H1 (cell line): ENCODE measurements around the gene JPH2. TPM values are rescaled to one million over a fixed set of nuclear protein-coding genes. Genes with fewer than 3 reads are reported as not detected.

Experiments
- CTCF ChIA-PET: fragments of 300-600 bp; sonication (Branson Sonifier 250); formaldehyde crosslinking; loops from one replicate; lab custom pipeline; 2021; ENCODE audit not compliant: partially characterized antibody; lab: Charles Lee
- POLR2A ChIA-PET: fragments of 300-600 bp; sonication (Branson Sonifier 250); formaldehyde crosslinking; loops from one replicate; lab custom pipeline; 2021; ENCODE audit warnings: inconsistent platforms; ENCODE audit not compliant: partially characterized antibody; lab: Charles Lee
- DNase-seq, 2 experiments: peaks; one replicate each; pipeline versions ENCODE4 v3.0.0 to v3.0.0-alpha.2; 2010 to 2022; ENCODE audit warnings: low spot score in 2 of 2, low read depth in 1 of 2, mixed read lengths in 1 of 2
- FAIRE-seq: peaks from 2 replicates; lab custom pipeline; 2011; peaks lifted over from hg19 to GRCh38; lab: Jason Lieb, UNC
- H2AFZ ChIP-seq: 2 replicates; pipeline ENCODE4 v1.8.1; 2012; ENCODE audit warnings: low read length, inconsistent platforms
- H2AK5ac ChIP-seq: 2 replicates; pipeline ENCODE4 v1.6.1; 2013; ENCODE audit warnings: low read depth, low read length
- H2BK120ac ChIP-seq: replicated peaks from 2 replicates; pipeline ENCODE3; 2013; ENCODE audit warnings: low read depth, low read length, inconsistent platforms
- H2BK12ac ChIP-seq: 2 replicates; pipeline ENCODE4 v1.6.1; 2013; ENCODE audit warnings: low read depth, low read length
- H2BK15ac ChIP-seq: 2 replicates; pipeline ENCODE4 v1.6.1; 2013; ENCODE audit warnings: low read length
- H2BK20ac ChIP-seq: 2 replicates; pipeline ENCODE4 v1.6.1; 2013; ENCODE audit warnings: low read length
- H2BK5ac ChIP-seq: 2 replicates; pipeline ENCODE4 v1.6.1; 2013; ENCODE audit warnings: low read depth, low read length
- H3K14ac ChIP-seq: 2 replicates; pipeline ENCODE4 v1.6.1; 2013; ENCODE audit warnings: inconsistent platforms; ENCODE audit not compliant: insufficient read length
- H3K18ac ChIP-seq: 2 replicates; pipeline ENCODE4 v1.6.1; 2013; ENCODE audit warnings: low read length; ENCODE audit errors: extremely low read depth
- H3K23ac ChIP-seq: 2 replicates; pipeline ENCODE4 v1.6.1; 2013; ENCODE audit warnings: inconsistent platforms; ENCODE audit not compliant: insufficient read length
- H3K23me2 ChIP-seq: 2 replicates; pipeline ENCODE4 v1.6.1; 2013; ENCODE audit warnings: low read depth, low read length
- H3K27ac ChIP-seq: 2 replicates; pipeline ENCODE4 v1.6.1; 2011; ENCODE audit warnings: low read depth, low read length, inconsistent platforms
- H3K27me3 ChIP-seq, 4 experiments: replicated peaks in 1 of 4; 1 replicate in 1 of 4; 2 replicates in 3 of 4; pipeline versions ENCODE4 v1.6.1 to v1.8.1; 2011 to 2013; ENCODE audit warnings: low read length in 3 of 4, mild to moderate bottlenecking in 3 of 4, inconsistent platforms in 2 of 4, mixed read lengths in 2 of 4, moderate library complexity in 1 of 4; ENCODE audit not compliant: control insufficient read depth in 3 of 4, insufficient read depth in 3 of 4; ENCODE audit errors: extremely low read depth in 1 of 4
- H3K36me3 ChIP-seq, 4 experiments: 2 replicates each; pipeline versions ENCODE4 v1.6.1 to v1.8.1; 2011 to 2013; ENCODE audit warnings: mild to moderate bottlenecking in 4 of 4, low read length in 3 of 4, moderate library complexity in 2 of 4, control low read depth in 1 of 4, inconsistent platforms in 1 of 4; ENCODE audit not compliant: insufficient read depth in 4 of 4, control insufficient read depth in 2 of 4
- H3K4ac ChIP-seq: replicated peaks from 2 replicates; pipeline ENCODE3; 2013; ENCODE audit warnings: low read length, low read depth, mixed read lengths, inconsistent platforms; ENCODE audit not compliant: insufficient read length
- H3K4me1 ChIP-seq, 4 experiments: replicated peaks in 1 of 4; 1 replicate in 1 of 4; 2 replicates in 3 of 4; pipeline versions ENCODE4 v1.6.1 to v1.8.1; 2011 to 2013; ENCODE audit warnings: low read length in 3 of 4, inconsistent platforms in 2 of 4, mixed read lengths in 1 of 4; ENCODE audit not compliant: insufficient read depth in 4 of 4, control insufficient read depth in 3 of 4
- H3K4me2 ChIP-seq, 2 experiments: 2 replicates each; pipeline versions ENCODE4 v1.6.1 to v1.8.1; 2011 to 2013; ENCODE audit warnings: low read depth in 2 of 2, low read length in 2 of 2, control low read depth in 1 of 2, inconsistent platforms in 1 of 2, mild to moderate bottlenecking in 1 of 2; ENCODE audit not compliant: insufficient read depth in 1 of 2
- H3K4me3 ChIP-seq, 4 experiments: fragments of 200-600, 300-600 bp in 1 of 4; sonication (generic), shearing (Covaris generic), sonication (Bioruptor Twin) in 1 of 4; 2 replicates each; pipeline versions ENCODE4 v1.5.1 to v1.8.1; 2011 to 2016; ENCODE audit warnings: low read length in 4 of 4, low read depth in 3 of 4, control low read depth in 2 of 4, inconsistent platforms in 2 of 4, mild to moderate bottlenecking in 2 of 4, mixed read lengths in 1 of 4, moderate library complexity in 1 of 4; ENCODE audit not compliant: insufficient read depth in 2 of 4; ENCODE audit errors: extremely low read depth in 1 of 4
- H3K56ac ChIP-seq: replicated peaks from 2 replicates; pipeline ENCODE3; 2013; ENCODE audit warnings: low read depth, mild to moderate bottlenecking, mixed read lengths, low read length, inconsistent platforms; ENCODE audit not compliant: insufficient read length
- H3K79me1 ChIP-seq: 2 replicates; pipeline ENCODE4 v1.6.1; 2013; ENCODE audit warnings: low read depth, low read length, control low read depth
- H3K79me2 ChIP-seq, 2 experiments: 2 replicates each; pipeline versions ENCODE4 v1.6.1 to v1.8.1; 2012 to 2013; ENCODE audit warnings: low read length in 2 of 2, mild to moderate bottlenecking in 2 of 2, inconsistent platforms in 1 of 2; ENCODE audit not compliant: insufficient read depth in 2 of 2, control insufficient read depth in 1 of 2
- H3K9ac ChIP-seq, 4 experiments: replicated peaks in 1 of 4; 1 replicate in 1 of 4; 2 replicates in 3 of 4; pipeline versions ENCODE4 v1.6.1 to v1.8.1; 2011 to 2013; ENCODE audit warnings: low read depth in 3 of 4, low read length in 3 of 4, control low read depth in 2 of 4, mild to moderate bottlenecking in 2 of 4, moderate library complexity in 2 of 4, inconsistent platforms in 1 of 4; ENCODE audit errors: extremely low read depth in 1 of 4
- H3K9me3 ChIP-seq, 2 experiments: 2 replicates each; pipeline versions ENCODE4 v1.6.1 to v1.8.1; 2012 to 2013; ENCODE audit warnings: mild to moderate bottlenecking in 2 of 2, moderate library complexity in 2 of 2, control low read depth in 1 of 2, inconsistent platforms in 1 of 2, low read depth in 1 of 2, low read length in 1 of 2, mixed read lengths in 1 of 2; ENCODE audit not compliant: insufficient read depth in 2 of 2
- H4K20me1 ChIP-seq, 2 experiments: replicated peaks in 1 of 2; 2 replicates each; pipeline versions ENCODE3 to v1.8.1; 2011 to 2013; ENCODE audit warnings: inconsistent platforms in 2 of 2, low read length in 2 of 2, mild to moderate bottlenecking in 1 of 2; ENCODE audit not compliant: insufficient read depth in 2 of 2, control insufficient read depth in 1 of 2
- H4K5ac ChIP-seq: 2 replicates; pipeline ENCODE4 v1.6.1; 2013; ENCODE audit warnings: low read length, low read depth, mixed read lengths, inconsistent platforms; ENCODE audit not compliant: insufficient read length
- H4K8ac ChIP-seq: 2 replicates; pipeline ENCODE4 v1.8.0; 2013; ENCODE audit warnings: mild to moderate bottlenecking, moderate library complexity, low read length, inconsistent platforms; ENCODE audit not compliant: insufficient read depth; ENCODE audit errors: extremely low read depth
- H4K91ac ChIP-seq: replicated peaks from 2 replicates; pipeline ENCODE3; 2013; ENCODE audit warnings: low read length, mixed read lengths, inconsistent platforms; ENCODE audit not compliant: insufficient read length
- BACH1 ChIP-seq: IDR thresholded peaks from 2 replicates; pipeline ENCODE4 v1.6.1; 2012; ENCODE audit warnings: low read length, improper control_type of control experiment
- CBX8 ChIP-seq: fragments of 300-800, 300-1000 bp; sonication (generic); IDR thresholded peaks from 2 replicates; pipeline ENCODE4 v1.7.1; 2016; ENCODE audit warnings: low read depth, low read length, borderline replicate concordance
- CTCF ChIP-seq, 3 experiments: IDR thresholded peaks; 1 replicate in 2 of 3; 2 replicates in 1 of 3; pipeline versions ENCODE4 v1.5.1 to v1.6.1; 2011; ENCODE audit warnings: low read length in 3 of 3, mild to moderate bottlenecking in 3 of 3, inconsistent platforms in 2 of 3, low read depth in 1 of 3, moderate library complexity in 1 of 3; ENCODE audit not compliant: insufficient read depth in 1 of 3; ENCODE audit errors: control extremely low read depth in 1 of 3
- JUND ChIP-seq: IDR thresholded peaks from 2 replicates; pipeline ENCODE4 v1.6.1; 2011; ENCODE audit warnings: mild to moderate bottlenecking, improper control_type of control experiment, low read length
- KDM5A ChIP-seq: fragments of 200-600 bp; IDR thresholded peaks from 2 replicates; pipeline ENCODE4 v1.7.1; 2012; ENCODE audit warnings: mild to moderate bottlenecking, low read length, inconsistent platforms, mixed read lengths
- SIX5 ChIP-seq: IDR thresholded peaks from 2 replicates; pipeline ENCODE4 v1.6.1; 2011; ENCODE audit warnings: mild to moderate bottlenecking, low read depth, low read length
- SP2 ChIP-seq: IDR thresholded peaks from 2 replicates; pipeline ENCODE4 v1.6.1; 2012; ENCODE audit warnings: mild to moderate bottlenecking, low read length, inconsistent platforms
- WGBS, 2 experiments: shearing (Covaris generic) in 1 of 2; methylation state at CpG; one replicate each; pipeline versions ENCODE4 v1.1.6 to v1.1.7; 2013 to 2015; ENCODE audit warnings: low lambda C conversion rate in 2 of 2, mixed read lengths in 2 of 2, inconsistent platforms in 1 of 2, low coverage in 1 of 2, missing lambda C conversion rate in 1 of 2; ENCODE audit not compliant: insufficient replicate concordance in 2 of 2, insufficient coverage in 1 of 2, insufficient read length in 1 of 2; ENCODE audit errors: extremely low coverage in 1 of 2, missing lambda C conversion rate in 1 of 2; 5-methylcytosine and 5-hydroxymethylcytosine counted together
- polyA plus RNA-seq, 7 experiments: library from polyadenylated mRNA; depleted of rRNA in 3 of 7; stranded (reverse) in 5 of 7; unstranded in 2 of 7; fragments of >200 nt in 5 of 7; fragments of 200-250 nt in 2 of 7; gene quantifications; 1 replicate in 5 of 7; 2 replicates in 1 of 7; 4 replicates in 1 of 7; pipeline versions ENCODE4 v1.2.1 to v1.2.3, GENCODE V29; 2011 to 2013; ENCODE audit warnings: missing spikeins in 2 of 7, mixed read lengths in 2 of 7
- total RNA-seq: library from RNA; stranded (reverse); fragmentation: NEBNext Ultra II Directional; extraction: Animal tissue kit (Norgen Biotek cat#: 25700); gene quantifications from 2 replicates; pipeline ENCODE4 v1.2.1, GENCODE V29; 2021

Gene JPH2
- total and polyA plus RNA-seq, 2 of the 8 experiments (the other 6 are each of a cell fraction or from before 2014, with no cell fraction given) = 0.59 to 1.3 TPM

- Histone ChIP-seq H2BK20ac (no peak overlapping the region), H3K56ac (no peak overlapping the region), H3K23ac (no peak overlapping the region), H3K23me2 (no peaks in the 10 kb centered on the region), H4K20me1 (no peaks in the 10 kb centered on the region), H2BK12ac (no peak overlapping the region), H2BK120ac (no peak overlapping the region), H2BK15ac (no peak overlapping the region), H3K14ac (no peak overlapping the region), H4K91ac (no peak overlapping the region), H3K4ac (no peak overlapping the region), H3K79me2 (no peaks in the 10 kb centered on the region), H3K79me1 (no peaks in the 10 kb centered on the region; the same call in 1 of the 2 replicates), H3K18ac (no peak overlapping the region), H2AFZ (no peak overlapping the region), H3K27me3 (no peaks in the 10 kb centered on the region), H4K5ac (no peak overlapping the region), H3K9ac (no peak overlapping the region)
- FAIRE-seq = no peak
- no peak for TF ChIP-seq JUND
- no peak for TF ChIP-seq CBX8
- TF ChIP-seq SP2 = no peak
- no peak for TF ChIP-seq SIX5
- no peak for TF ChIP-seq CTCF (IDR thresholded peaks at IDR 0.05; ENCODE audit: control extremely low read depth in 1 of 3, insufficient read depth in 1 of 3, low read depth in 1 of 3, low read length in 3 of 3)
- no peak for TF ChIP-seq KDM5A
- no peak for TF ChIP-seq BACH1
- TF ChIP-seq, all 59 proteins: peak for 0
- H2AK5ac ChIP-seq = no peak overlapping the region
- H4K8ac ChIP-seq = no peak overlapping the region
- WGBS, 2 experiments = 76% methylated on average over 2 of the region's 2 CpGs; no CpG with 5 or more reads in 1 of the 2 experiments
- no peaks in the 10 kb centered on the region for H3K4me1 ChIP-seq
- H2BK5ac ChIP-seq = no peak overlapping the region
- no peak overlapping the region for H3K4me3 ChIP-seq
- ChIA-PET POLR2A (no interaction called here), CTCF (interaction anchor here (0.7 to 8.1 kb wide), 6 partner anchors 14 to 328 kb away, joined by 3 to 98 read pairs (median 4); no protein-coding TSS in a partner anchor)
- no peak overlapping the region for H3K27ac ChIP-seq
- no peak for DNase-seq
- H3K9me3 ChIP-seq = no peaks in the 10 kb centered on the region
- no peaks in the 10 kb centered on the region for H3K36me3 ChIP-seq
- H3K4me2 ChIP-seq = no peak overlapping the region
These were observed 102.5 kb downstream of the JPH2 start for GRCh38 chr20:44084439-44084838.
